Measurements from ENCODE around the gene ZBTB45.

- TF ChIP-seq GATA2 (IDR thresholded peaks at IDR 0.05; ENCODE audit: low read depth, low read length) (no peak), GATA3 (IDR thresholded peaks at IDR 0.05; ENCODE audit: low read depth, low read length) (no peak)
Measured at GRCh38 chr19:58516246-58516836, 3.3 kb downstream of the ZBTB45 start.

All from SH-SY5Y (cell line).